Activated T-cell treated with anti-CD3 and anti-CD28 coated beads, Interleukin-2, amount 50 U/mL, for 72 hours (primary cell): ENCODE measurements around the gene BDP1. TPM values are rescaled to one million over a fixed set of nuclear protein-coding genes. Genes with fewer than 3 reads are reported as not detected.
"Not testable (repeated sequence)": the region's sequence is repeated elsewhere in the genome, so short reads cannot be mapped to it uniquely, and the experiment has no call there.

Source experiments
- ATAC-seq, 2 donors: fragments of 150-1000 bp; cut with Tn5 transposase; replicated peaks in 1 of 2; 2 replicates each; pipeline ENCODE4 v1.10.0; 2021; ENCODE audit warnings: moderate library complexity in 2 of 2, mild to moderate bottlenecking in 1 of 2
- DNase-seq, 2 donors: peaks; one replicate each; pipeline ENCODE4 v3.0.0; 2021 to 2022; ENCODE audit warnings: mixed read lengths in 1 of 2
- H3K27ac Mint-ChIP-seq: one replicate; pipeline ENCODE4 v1.8.0; 2022; ENCODE audit warnings: mild to moderate bottlenecking, moderate library complexity, mixed read lengths
- H3K27me3 Mint-ChIP-seq: one replicate; pipeline ENCODE4 v1.8.0; 2022; ENCODE audit warnings: low read depth, mixed read lengths
- H3K36me3 Mint-ChIP-seq, 2 donors: one replicate each; pipeline ENCODE4 v1.8.0; 2022; ENCODE audit warnings: mixed read lengths in 2 of 2, mild to moderate bottlenecking in 1 of 2; ENCODE audit not compliant: insufficient read depth in 2 of 2
- H3K4me1 Mint-ChIP-seq: one replicate; pipeline ENCODE4 v1.8.0; 2022; ENCODE audit warnings: low read depth, mixed read lengths
- H3K4me3 Mint-ChIP-seq, 2 donors: one replicate each; pipeline ENCODE4 v1.8.0; 2022; ENCODE audit warnings: mild to moderate bottlenecking in 2 of 2, mixed read lengths in 2 of 2, moderate library complexity in 2 of 2
- H3K9me3 Mint-ChIP-seq, 2 donors: one replicate each; pipeline ENCODE4 v1.8.0; 2022; ENCODE audit warnings: mixed read lengths in 2 of 2
- total RNA-seq, 2 donors: library from RNA; stranded (reverse); gene quantifications; one replicate each; pipeline ENCODE4 v1.2.3, GENCODE V29; 2022

Gene BDP1
- total RNA-seq, 2 donors from 2014 or later: 30.3 to 31.9 TPM

- H3K4me1 Mint-ChIP-seq, ATAC-seq, H3K27ac Mint-ChIP-seq, H3K4me3 Mint-ChIP-seq, H3K27me3 Mint-ChIP-seq, DNase-seq, H3K9me3 Mint-ChIP-seq: not testable (repeated sequence)
- H3K36me3 Mint-ChIP-seq: peaks cover 8 to 27% of the 10 kb centered on the region in 2 donors
These were observed 96.7 kb downstream of the BDP1 start for GRCh38 chr5:71552026-71552749.

DNA sequence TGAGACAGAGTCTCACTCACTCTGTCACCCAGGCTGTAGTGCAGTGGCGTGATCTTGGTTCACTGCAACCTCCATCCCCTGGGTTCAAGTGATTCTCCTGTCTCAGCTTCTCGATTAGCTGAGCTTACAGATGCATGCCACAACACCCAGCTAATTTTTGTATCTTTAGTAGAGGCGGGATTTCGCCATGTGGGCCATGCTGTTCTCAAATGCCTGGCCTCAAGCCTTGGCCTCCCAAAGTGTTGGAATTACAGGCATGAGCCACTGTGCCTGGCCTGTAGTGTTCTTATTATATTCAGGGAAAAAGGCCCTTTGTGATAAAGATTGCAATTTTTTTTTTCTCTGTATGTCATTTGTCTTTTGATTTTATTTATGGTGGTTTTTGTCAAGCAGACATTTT, 107.7 kb downstream of the BDP1 start:
- ATAC-seq (no peak), DNase-seq (no peak)
- Mint-ChIP-seq H3K9me3 (no peaks in the 10 kb centered on the region), H3K4me1 (no peaks in the 10 kb centered on the region), H3K4me3 (no peak overlapping the region), H3K27ac (no peak overlapping the region), H3K27me3 (no peaks in the 10 kb centered on the region), H3K36me3 (peaks cover 0 to 13% of the 10 kb centered on the region in 2 donors)

DNA sequence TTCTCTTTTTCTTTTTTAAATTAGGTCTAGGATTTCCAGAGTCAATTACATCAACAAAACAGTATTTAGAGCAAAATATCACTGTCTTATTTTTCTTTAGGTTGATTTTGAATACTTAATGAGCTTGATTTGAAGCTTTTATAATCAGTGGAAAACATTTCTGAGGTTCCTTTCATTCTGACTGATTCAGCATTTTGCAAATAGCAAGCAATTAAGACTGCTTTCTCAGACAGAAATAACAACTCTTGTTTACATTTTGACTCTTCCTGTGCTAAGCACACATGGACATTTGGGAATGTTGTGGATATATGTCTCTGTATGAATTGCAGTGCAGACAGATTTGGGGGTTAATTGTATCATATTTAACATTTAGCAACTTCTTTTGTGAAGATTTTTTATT, 109.4 kb downstream of the BDP1 start:
- ATAC-seq (no peak), DNase-seq (no peak)
- H3K9me3 Mint-ChIP-seq: no peaks in the 10 kb centered on the region
- peaks cover 0 to 13% of the 10 kb centered on the region in 2 donors for H3K36me3 Mint-ChIP-seq
- H3K4me3 Mint-ChIP-seq: no peak overlapping the region
- H3K27ac Mint-ChIP-seq: peak overlapping the region; percentile 60
- H3K4me1 Mint-ChIP-seq: no peaks in the 10 kb centered on the region
- H3K27me3 Mint-ChIP-seq: no peaks in the 10 kb centered on the region

- Mint-ChIP-seq H3K4me1 (no peaks in the 10 kb centered on the region), H3K36me3 (peaks cover 0 to 6% of the 10 kb centered on the region in 2 donors), H3K27ac (no peak overlapping the region), H3K27me3 (no peaks in the 10 kb centered on the region), H3K4me3 (no peak overlapping the region), H3K9me3 (no peaks in the 10 kb centered on the region)
- no peak for DNase-seq
- no peak for ATAC-seq
These were observed 114.5 kb downstream of the BDP1 start for GRCh38 chr5:71569748-71570509.

DNA sequence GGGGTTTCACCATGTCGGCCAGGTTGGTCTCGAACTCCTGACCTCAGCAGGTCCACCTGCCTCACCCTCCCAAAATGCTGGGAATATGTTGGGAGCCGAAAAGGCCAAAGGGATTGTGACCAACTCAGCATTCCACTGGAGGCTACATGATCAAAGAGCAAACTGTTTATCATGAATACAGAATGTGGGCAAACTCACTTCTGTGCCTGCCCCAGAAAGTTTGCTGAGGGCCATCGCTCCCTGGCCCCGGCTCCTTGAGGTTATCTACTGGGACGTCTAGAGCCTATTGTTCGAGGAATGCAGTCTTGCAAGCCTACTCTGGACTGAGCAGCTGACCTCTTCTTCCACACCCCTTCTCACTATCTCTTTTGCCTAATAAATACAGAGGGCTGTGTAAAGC, 116.4 kb downstream of the BDP1 start:
- not testable (repeated sequence) for H3K9me3 Mint-ChIP-seq, H3K4me1 Mint-ChIP-seq, ATAC-seq, DNase-seq, H3K27me3 Mint-ChIP-seq, H3K4me3 Mint-ChIP-seq, H3K36me3 Mint-ChIP-seq, H3K27ac Mint-ChIP-seq

GRCh38 chr5:71573591-71573990, 118.1 kb downstream of the BDP1 start:
- ATAC-seq: no peak
- Mint-ChIP-seq H3K9me3 (no peaks in the 10 kb centered on the region), H3K36me3 (no peaks in the 10 kb centered on the region), H3K27me3 (no peaks in the 10 kb centered on the region), H3K4me1 (no peaks in the 10 kb centered on the region), H3K4me3 (no peak overlapping the region), H3K27ac (no peak overlapping the region)
- DNase-seq: no peak

GRCh38 chr5:71575588-71575987, 120.1 kb downstream of the BDP1 start:
- not testable (repeated sequence) for ATAC-seq, DNase-seq, H3K4me1 Mint-ChIP-seq, H3K27ac Mint-ChIP-seq, H3K27me3 Mint-ChIP-seq, H3K9me3 Mint-ChIP-seq, H3K4me3 Mint-ChIP-seq, H3K36me3 Mint-ChIP-seq

DNA sequence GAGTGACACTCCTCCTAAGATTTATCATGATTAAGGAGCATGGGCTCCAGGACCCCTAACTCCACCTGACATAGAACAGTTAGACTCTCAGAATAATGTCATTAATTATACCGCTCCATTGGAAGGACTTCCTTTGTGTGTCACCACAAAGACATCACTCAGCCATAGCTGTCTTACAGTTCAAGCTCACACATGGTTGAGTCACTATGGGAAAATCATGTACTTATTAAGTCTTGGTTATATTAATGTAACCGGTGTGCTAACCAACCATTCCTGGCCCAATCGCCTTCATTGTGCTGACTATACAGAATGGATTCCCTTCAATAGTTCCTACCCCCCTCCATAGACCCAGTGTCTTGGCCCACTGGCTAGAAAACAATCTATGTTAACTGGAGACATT, 120.8 kb downstream of the BDP1 start:
- Mint-ChIP-seq H3K4me1 (no peaks in the 10 kb centered on the region), H3K27ac (no peak overlapping the region), H3K36me3 (peaks cover 0 to 1% of the 10 kb centered on the region in 2 donors), H3K9me3 (peaks cover 0 to 3% of the 10 kb centered on the region in 2 donors), H3K4me3 (no peak overlapping the region), H3K27me3 (no peaks in the 10 kb centered on the region)
- no peak for ATAC-seq
- DNase-seq: no peak

DNA sequence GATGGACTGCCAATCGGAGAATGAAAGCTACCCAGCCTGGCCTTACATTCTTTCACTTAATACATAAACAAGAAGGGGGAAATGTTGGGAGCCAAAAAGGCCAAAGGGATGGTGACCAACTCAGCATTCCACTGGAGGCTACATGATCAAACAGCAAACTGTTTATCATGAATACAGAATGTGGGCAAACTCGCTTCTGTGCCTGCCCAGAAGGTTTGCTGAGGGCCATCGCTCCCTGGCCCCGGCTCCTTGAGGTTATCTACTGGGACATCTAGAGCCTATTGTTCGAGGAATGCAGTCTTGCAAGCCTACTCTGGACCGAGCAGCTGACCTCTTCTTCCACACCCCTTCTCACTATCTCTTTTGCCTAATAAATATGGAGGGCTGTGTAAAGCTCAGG, 122.4 kb downstream of the BDP1 start:
- not testable (repeated sequence) for H3K27me3 Mint-ChIP-seq, DNase-seq, H3K9me3 Mint-ChIP-seq, ATAC-seq, H3K4me3 Mint-ChIP-seq, H3K4me1 Mint-ChIP-seq, H3K36me3 Mint-ChIP-seq, H3K27ac Mint-ChIP-seq

DNA sequence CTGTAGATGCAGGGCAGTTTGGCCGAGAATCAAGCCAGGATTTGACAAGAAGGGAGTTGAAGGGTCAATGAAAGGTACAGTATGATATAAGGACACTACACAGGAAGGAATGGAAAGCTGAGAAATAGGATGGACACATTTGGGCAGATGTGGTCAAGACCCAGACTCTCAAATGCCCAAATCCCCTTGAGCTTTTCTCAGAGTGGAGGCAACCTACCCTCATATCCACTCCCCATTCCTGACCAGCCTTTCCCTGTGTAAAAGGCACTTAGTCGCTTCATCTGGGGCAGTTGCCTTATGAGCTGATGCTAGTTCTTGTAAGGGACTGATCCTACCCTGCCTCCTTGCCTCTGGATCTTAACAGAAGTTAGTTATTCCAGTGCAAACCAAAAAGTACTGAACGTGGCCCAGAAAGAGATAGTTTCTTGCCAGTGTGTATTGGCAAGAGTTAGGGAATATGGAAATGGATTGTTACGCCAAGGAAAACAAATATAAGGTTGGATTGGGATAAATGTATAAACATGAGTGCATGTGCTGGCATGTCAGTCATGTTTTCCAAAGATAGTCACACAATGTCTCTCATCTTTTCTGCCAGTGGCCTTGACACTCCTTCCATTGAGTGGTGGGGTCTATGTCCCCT, 127.6 kb downstream of the BDP1 start:
- DNase-seq (no peak), ATAC-seq (no peak)
- Mint-ChIP-seq H3K9me3 (peaks cover 0 to 3% of the 10 kb centered on the region in 2 donors), H3K4me3 (no peak overlapping the region), H3K27ac (no peak overlapping the region), H3K36me3 (peaks cover 0 to 1% of the 10 kb centered on the region in 2 donors), H3K27me3 (no peaks in the 10 kb centered on the region), H3K4me1 (peaks cover 9% of the 10 kb centered on the region)

DNA sequence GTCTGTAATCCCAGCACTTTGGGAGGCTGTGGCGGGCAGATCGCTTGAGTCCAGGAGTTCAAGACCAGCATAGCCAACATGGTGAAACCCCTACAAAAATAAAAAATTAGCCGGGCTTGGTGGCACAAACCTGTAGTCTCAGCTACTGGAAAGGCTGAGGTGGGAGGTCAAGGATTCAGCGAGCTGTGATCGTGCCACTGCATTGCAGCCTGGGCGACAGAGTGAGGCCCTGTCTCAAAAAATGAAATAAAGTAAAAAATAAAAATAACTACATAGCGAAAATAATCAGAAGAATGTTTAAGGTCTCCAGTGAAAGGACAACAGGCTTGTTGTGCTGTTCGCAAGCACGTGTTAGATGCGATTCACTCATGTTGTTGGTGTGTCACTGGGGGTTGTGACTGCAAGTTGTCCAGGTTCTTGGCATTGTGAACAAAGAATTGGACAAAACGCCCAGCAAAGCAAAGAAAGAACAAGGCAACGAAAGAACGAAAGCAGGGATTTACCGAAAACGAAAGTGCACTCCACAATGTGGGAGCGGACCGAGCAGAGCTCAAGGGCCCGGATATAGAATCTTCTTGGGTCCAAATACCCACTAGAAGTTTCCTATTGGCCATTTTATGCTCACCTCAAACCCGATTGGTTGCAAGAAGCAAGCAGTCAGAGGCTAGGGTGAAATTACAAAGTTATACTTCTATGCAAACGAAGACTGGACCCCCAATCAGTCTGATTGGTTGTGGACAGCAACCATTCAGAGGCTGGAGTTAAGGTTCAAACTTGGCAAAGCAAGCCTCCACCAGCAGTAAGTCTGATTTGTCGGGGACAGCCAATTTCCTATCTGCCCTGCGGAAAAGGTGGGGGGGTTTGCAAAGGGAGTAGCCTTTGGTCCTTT, 130.8 kb downstream of the BDP1 start:
- H3K4me1 Mint-ChIP-seq: peaks cover 40% of the 10 kb centered on the region
- no peaks in the 10 kb centered on the region for H3K9me3 Mint-ChIP-seq
- DNase-seq: peak in 1 of 2 donors; percentile 7
- peak overlapping the region; percentile 87 to 93 for H3K4me3 Mint-ChIP-seq
- H3K36me3 Mint-ChIP-seq: peaks cover 2 to 3% of the 10 kb centered on the region in 2 donors
- ATAC-seq: no peak
- H3K27me3 Mint-ChIP-seq: no peaks in the 10 kb centered on the region
- peak overlapping the region; percentile 97 for H3K27ac Mint-ChIP-seq

- Mint-ChIP-seq H3K36me3 (peaks cover 2 to 3% of the 10 kb centered on the region in 2 donors), H3K9me3 (no peaks in the 10 kb centered on the region), H3K4me3 (peak within 1 kb of the TSS; percentile 87 to 93), H3K4me1 (peaks cover 40% of the 10 kb centered on the region), H3K27ac (peak within 1 kb of the TSS; percentile 97), H3K27me3 (no peaks in the 10 kb centered on the region)
- peak; percentile 97 to 98 for ATAC-seq
- DNase-seq: peak; percentile 97 to 98
These were observed 131.7 kb downstream of the BDP1 start, which contains the start of gene MCCC2 for GRCh38 chr5:71586941-71587765. Gene MCCC2, plus strand, starts transcription at chr5:71587340. Its CDS starts 86 bp downstream, at chr5:71587426.
